GM12878 (cell line): ENCODE data around the gene SEPTIN6. TPM values are rescaled to one million over a fixed set of nuclear protein-coding genes. Genes with fewer than 3 reads are reported as not detected.
A peak's percentile ranks its signal among the peaks of the same experiment; 100 is the strongest.

Experiments
- BHLHE40 ChIP-seq, 2 experiments: fragments of 450-650 bp in 1 of 2; IDR thresholded peaks; 2 replicates each; pipeline ENCODE4 v1.6.1; 2011 to 2017; ENCODE audit warnings: low read depth in 2 of 2, borderline replicate concordance in 1 of 2, improper control_type of control experiment in 1 of 2, low read length in 1 of 2, mild to moderate bottlenecking in 1 of 2
- CHD2 ChIP-seq: IDR thresholded peaks from 2 replicates; pipeline ENCODE4 v1.6.1; 2011; ENCODE audit warnings: low read depth, low read length, improper control_type of control experiment, borderline replicate concordance
- DPF2 ChIP-seq: fragments of 450-650 bp; IDR thresholded peaks from 2 replicates; pipeline ENCODE4 v1.6.1; 2017; ENCODE audit warnings: mild to moderate bottlenecking
- ETV6 ChIP-seq, 2 experiments: fragments of 450-650 bp in 1 of 2; IDR thresholded peaks in 1 of 2; conservative IDR thresholded peaks in 1 of 2; 2 replicates each; pipeline ENCODE4 v1.6.1; 2014; ENCODE audit warnings: antibody characterized with exemption in 1 of 2, borderline replicate concordance in 1 of 2, low read depth in 1 of 2, mild to moderate bottlenecking in 1 of 2, moderate library complexity in 1 of 2
- GATAD2B ChIP-seq: fragments of 450-650 bp; conservative IDR thresholded peaks from 2 replicates; pipeline ENCODE4 v1.6.1; 2017; ENCODE audit warnings: low read depth, mild to moderate bottlenecking, moderate library complexity
- HDGF ChIP-seq: fragments of 450-650 bp; IDR thresholded peaks from 2 replicates; pipeline ENCODE4 v1.6.1; 2016; ENCODE audit warnings: antibody characterized with exemption
- JUND ChIP-seq: IDR thresholded peaks from 2 replicates; pipeline ENCODE4 v1.6.1; 2012; ENCODE audit warnings: low read depth, mild to moderate bottlenecking, low read length, improper control_type of control experiment, moderate library complexity
- LARP7 ChIP-seq: fragments of 450-650 bp; IDR thresholded peaks from 2 replicates; pipeline ENCODE4 v1.6.1; 2017; ENCODE audit warnings: mild to moderate bottlenecking
- MEF2A ChIP-seq: IDR thresholded peaks from 2 replicates; pipeline ENCODE4 v1.6.1; 2011; ENCODE audit warnings: low read depth, mild to moderate bottlenecking, low read length, moderate library complexity; ENCODE audit not compliant: insufficient read depth
- MYC ChIP-seq: IDR thresholded peaks from 2 replicates; pipeline ENCODE4 v1.6.1; 2011; ENCODE audit warnings: mild to moderate bottlenecking, low read length, moderate library complexity, inconsistent platforms; ENCODE audit not compliant: insufficient read depth, insufficient replicate concordance, insufficient read length, severe bottlenecking
- NFYB ChIP-seq: IDR thresholded peaks from 2 replicates; pipeline ENCODE4 v1.6.1; 2011; ENCODE audit warnings: low read depth, mild to moderate bottlenecking, low read length, improper control_type of control experiment, moderate library complexity; ENCODE audit not compliant: insufficient read depth
- SP1 ChIP-seq: IDR thresholded peaks from one replicate; pipeline ENCODE4 v1.6.1; 2011; ENCODE audit warnings: low read depth, low read length
- STAT1 ChIP-seq: fragments of 450-650 bp; conservative IDR thresholded peaks from 2 replicates; pipeline ENCODE4 v1.6.1; 2014; ENCODE audit warnings: antibody characterized with exemption, mild to moderate bottlenecking
- SUPT20H ChIP-seq: IDR thresholded peaks from 2 replicates; pipeline ENCODE4 v1.6.1; 2011; ENCODE audit warnings: low read depth, mild to moderate bottlenecking, low read length, moderate library complexity, borderline replicate concordance; ENCODE audit not compliant: control insufficient read depth
- YBX1 ChIP-seq: fragments of 450-650 bp; IDR thresholded peaks from 2 replicates; pipeline ENCODE4 v1.6.1; 2016; ENCODE audit warnings: antibody characterized with exemption
- ZNF207 ChIP-seq: fragments of 450-650 bp; IDR thresholded peaks from 2 replicates; pipeline ENCODE4 v1.6.1; 2014; ENCODE audit warnings: antibody characterized with exemption, mild to moderate bottlenecking, borderline replicate concordance
- polyA plus RNA-seq, 11 experiments: library from polyadenylated mRNA; depleted of rRNA in 4 of 11; unstranded in 6 of 11; stranded (reverse) in 5 of 11; fragments of >200 nt; fragmentation: Nextera tagmentation in 4 of 11; fragmentation: Illumina TruSeq in 1 of 11; extraction: Ambion mirVana in 4 of 11; extraction: Trizol in 1 of 11; gene quantifications; 1 replicate in 1 of 11; 2 replicates in 10 of 11; pipeline versions ENCODE4 v1.2.1 to v1.2.3, GENCODE V29; 2011 to 2016; ENCODE audit warnings: inconsistent platforms in 2 of 11, missing spikeins in 2 of 11, low read depth in 1 of 11
- total RNA-seq, 4 experiments: library from RNA; depleted of rRNA in 3 of 4; stranded (reverse); fragments of >200 nt in 3 of 4; fragmentation: Illumina TruSeq in 1 of 4; extraction: Trizol in 1 of 4; gene quantifications; 2 replicates each; pipeline versions ENCODE4 v1.2.1 to v1.2.3, GENCODE V29; 2013 to 2021
- TF ChIP-seq, protein P1 (sequence below): fragments of 450-650 bp; formaldehyde crosslinking; IDR thresholded peaks from 2 replicates; pipeline ENCODE4 v1.4.0; 2022; ENCODE audit warnings: mild to moderate bottlenecking, moderate library complexity
- TF ChIP-seq, protein P2 (sequence below): fragments of 450-650 bp; IDR thresholded peaks from 2 replicates; pipeline ENCODE4 v1.6.1; 2017; ENCODE audit warnings: mild to moderate bottlenecking, moderate library complexity
- TF ChIP-seq, protein P3 (sequence below): IDR thresholded peaks from 2 replicates; pipeline ENCODE4 v1.6.1; 2011; ENCODE audit warnings: low read depth, low read length, improper control_type of control experiment, borderline replicate concordance
- TF ChIP-seq, protein P4 (sequence below): IDR thresholded peaks from 2 replicates; pipeline ENCODE4 v1.6.1; 2012; ENCODE audit warnings: low read depth, low read length, improper control_type of control experiment

Gene SEPTIN6
- total and polyA plus RNA-seq, 10 of the 15 experiments (the other 5 are each of a cell fraction or from before 2014, with no cell fraction given), result 37.2 to 353 (median 154) TPM

DNA sequence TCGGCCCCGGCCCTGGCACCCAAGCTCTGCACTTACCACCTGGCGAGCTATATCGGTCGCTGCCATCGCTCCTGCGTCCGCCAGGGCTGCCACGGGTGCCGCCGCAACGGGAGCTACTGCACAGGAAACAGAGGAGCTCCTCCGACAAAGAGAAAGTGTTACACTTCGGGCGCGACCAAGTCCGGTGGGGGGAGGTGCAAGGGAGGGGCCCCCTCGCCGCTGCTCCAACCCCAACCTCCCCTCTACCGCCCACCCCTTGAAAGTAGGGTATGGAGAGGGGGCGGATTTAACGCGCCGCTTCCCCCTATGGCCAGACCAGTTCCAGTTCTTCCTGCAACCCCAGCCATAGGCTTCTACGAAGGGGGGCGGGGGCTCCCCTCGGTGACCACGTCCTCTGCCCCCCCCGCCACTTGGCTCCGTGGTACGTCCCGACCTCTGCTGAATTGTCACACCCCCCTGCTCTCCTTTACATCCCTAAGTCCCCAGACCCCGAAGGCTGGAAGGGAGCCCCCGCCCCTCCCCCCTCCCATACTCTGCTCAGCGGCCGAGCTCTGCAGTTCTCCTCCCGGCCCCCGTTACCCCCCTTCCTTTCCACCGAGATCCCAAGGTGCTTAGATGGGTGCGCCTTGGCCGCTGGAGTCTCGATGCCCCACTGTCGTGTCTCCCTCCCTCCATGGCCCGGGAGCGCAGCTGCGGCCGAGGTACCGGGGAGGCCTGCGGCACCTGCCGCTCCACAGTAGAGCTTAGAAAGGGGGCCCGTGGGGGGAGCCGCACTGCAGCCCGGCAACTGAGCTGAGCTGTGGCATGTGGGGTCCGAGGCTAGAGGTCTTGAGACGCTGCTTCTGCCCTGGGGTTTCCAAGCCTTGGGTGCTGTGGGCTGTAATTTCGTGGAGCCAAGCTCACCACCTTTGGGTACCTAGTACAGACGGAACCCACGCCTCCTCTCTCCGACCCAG is at the start of gene SEPTIN6 (continued):
- TF ChIP-seq, protein P1, sequence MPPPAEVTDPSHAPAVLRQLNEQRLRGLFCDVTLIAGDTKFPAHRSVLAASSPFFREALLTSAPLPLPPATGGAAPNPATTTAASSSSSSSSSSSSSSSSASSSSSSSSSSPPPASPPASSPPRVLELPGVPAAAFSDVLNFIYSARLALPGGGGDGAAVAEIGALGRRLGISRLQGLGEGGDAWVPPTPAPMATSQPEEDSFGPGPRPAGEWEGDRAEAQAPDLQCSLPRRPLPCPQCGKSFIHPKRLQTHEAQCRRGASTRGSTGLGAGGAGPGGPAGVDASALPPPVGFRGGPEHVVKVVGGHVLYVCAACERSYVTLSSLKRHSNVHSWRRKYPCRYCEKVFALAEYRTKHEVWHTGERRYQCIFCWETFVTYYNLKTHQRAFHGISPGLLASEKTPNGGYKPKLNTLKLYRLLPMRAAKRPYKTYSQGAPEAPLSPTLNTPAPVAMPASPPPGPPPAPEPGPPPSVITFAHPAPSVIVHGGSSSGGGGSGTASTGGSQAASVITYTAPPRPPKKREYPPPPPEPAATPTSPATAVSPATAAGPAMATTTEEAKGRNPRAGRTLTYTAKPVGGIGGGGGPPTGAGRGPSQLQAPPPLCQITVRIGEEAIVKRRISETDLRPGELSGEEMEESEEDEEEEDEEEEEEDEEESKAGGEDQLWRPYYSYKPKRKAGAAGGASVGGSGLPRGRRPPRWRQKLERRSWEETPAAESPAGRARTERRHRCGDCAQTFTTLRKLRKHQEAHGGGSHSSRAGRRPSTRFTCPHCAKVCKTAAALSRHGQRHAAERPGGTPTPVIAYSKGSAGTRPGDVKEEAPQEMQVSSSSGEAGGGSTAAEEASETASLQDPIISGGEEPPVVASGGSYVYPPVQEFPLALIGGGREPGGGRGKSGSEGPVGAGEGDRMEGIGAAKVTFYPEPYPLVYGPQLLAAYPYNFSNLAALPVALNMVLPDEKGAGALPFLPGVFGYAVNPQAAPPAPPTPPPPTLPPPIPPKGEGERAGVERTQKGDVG (CRISPR knock-in tag), result no peak
- TF ChIP-seq ZNF207 (0 out of 2 replicates have a peak, but pooled peaks have one; percentile 32), LARP7 (no peak), SUPT20H (no peak), CHD2 (no peak), HDGF (no peak), SP1 (peak; percentile 55), DPF2 (peak; percentile 29), STAT1 (0 out of 2 replicates have a peak, but pooled peaks have one; percentile 37), NFYB (no peak), MEF2A (no peak), JUND (peak; percentile 89; the same call in 1 of the 2 replicates), YBX1 (no peak), ETV6 (conservative IDR thresholded peaks at IDR 0.05 in 1 of 2, IDR thresholded peaks at IDR 0.05 in 1 of 2; ENCODE audit: borderline replicate concordance in 1 of 2, low read depth in 1 of 2) (no peak), BHLHE40 (IDR thresholded peaks at IDR 0.05; ENCODE audit: borderline replicate concordance in 1 of 2, low read depth in 2 of 2, low read length in 1 of 2) (peak; percentile 77 to 87), GATAD2B (peak; percentile 28; the same call in 1 of the 2 replicates), MYC (no peak)
- TF ChIP-seq, protein P2, sequence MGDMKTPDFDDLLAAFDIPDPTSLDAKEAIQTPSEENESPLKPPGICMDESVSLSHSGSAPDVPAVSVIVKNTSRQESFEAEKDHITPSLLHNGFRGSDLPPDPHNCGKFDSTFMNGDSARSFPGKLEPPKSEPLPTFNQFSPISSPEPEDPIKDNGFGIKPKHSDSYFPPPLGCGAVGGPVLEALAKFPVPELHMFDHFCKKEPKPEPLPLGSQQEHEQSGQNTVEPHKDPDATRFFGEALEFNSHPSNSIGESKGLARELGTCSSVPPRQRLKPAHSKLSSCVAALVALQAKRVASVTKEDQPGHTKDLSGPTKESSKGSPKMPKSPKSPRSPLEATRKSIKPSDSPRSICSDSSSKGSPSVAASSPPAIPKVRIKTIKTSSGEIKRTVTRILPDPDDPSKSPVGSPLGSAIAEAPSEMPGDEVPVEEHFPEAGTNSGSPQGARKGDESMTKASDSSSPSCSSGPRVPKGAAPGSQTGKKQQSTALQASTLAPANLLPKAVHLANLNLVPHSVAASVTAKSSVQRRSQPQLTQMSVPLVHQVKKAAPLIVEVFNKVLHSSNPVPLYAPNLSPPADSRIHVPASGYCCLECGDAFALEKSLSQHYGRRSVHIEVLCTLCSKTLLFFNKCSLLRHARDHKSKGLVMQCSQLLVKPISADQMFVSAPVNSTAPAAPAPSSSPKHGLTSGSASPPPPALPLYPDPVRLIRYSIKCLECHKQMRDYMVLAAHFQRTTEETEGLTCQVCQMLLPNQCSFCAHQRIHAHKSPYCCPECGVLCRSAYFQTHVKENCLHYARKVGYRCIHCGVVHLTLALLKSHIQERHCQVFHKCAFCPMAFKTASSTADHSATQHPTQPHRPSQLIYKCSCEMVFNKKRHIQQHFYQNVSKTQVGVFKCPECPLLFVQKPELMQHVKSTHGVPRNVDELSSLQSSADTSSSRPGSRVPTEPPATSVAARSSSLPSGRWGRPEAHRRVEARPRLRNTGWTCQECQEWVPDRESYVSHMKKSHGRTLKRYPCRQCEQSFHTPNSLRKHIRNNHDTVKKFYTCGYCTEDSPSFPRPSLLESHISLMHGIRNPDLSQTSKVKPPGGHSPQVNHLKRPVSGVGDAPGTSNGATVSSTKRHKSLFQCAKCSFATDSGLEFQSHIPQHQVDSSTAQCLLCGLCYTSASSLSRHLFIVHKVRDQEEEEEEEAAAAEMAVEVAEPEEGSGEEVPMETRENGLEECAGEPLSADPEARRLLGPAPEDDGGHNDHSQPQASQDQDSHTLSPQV, result no peak
- TF ChIP-seq, protein P3, sequence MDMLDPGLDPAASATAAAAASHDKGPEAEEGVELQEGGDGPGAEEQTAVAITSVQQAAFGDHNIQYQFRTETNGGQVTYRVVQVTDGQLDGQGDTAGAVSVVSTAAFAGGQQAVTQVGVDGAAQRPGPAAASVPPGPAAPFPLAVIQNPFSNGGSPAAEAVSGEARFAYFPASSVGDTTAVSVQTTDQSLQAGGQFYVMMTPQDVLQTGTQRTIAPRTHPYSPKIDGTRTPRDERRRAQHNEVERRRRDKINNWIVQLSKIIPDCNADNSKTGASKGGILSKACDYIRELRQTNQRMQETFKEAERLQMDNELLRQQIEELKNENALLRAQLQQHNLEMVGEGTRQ, result no peak
- TF ChIP-seq, protein P4, sequence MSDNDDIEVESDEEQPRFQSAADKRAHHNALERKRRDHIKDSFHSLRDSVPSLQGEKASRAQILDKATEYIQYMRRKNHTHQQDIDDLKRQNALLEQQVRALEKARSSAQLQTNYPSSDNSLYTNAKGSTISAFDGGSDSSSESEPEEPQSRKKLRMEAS, result no peak
